ENCODE results near the gene TRMT61A.

Gene TRMT61A

DNA sequence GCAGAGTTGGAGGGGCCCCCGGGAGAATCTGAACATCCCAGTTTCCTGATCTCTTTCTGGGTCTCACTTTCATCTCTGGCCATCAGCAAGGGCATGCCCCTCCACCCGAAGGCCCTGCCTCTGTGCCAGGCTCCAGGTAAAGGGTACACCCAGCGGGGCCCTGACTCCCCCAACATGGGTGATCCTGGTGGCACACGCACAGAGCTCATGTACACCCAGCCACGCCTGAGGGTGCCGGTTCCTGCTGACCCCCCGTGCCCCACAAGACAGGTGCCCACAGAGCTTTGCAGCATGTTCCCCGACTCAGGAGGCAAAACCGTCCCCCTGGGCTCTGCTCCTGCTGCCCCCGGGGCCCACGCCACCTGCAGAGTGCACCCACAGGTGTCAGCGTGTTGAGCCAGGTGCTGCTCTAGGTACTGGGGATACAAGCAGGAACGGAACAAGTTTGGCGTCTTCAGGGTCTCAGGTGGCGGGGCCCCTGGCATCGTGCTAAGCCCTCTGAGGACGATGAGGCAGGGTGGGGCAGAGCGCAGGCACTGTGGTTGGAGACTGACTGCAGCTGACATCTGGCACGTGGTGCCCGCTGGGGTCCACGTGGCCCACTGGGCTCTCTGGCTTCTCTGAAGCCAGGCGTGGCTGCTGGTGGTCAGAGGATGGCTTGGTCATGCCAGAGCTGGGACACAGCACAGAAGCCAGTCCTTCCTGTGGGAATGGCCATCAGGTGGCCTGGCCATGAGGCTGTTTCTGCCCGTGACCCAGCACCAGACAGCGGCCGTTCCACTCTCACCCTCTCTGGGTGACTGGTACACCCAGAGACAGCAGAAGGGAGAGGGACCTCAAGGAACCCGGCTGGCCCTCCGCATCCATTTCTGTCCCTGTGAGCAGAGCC, 19.7 kb downstream of the TRMT61A start:
- no peak for DNase-seq

DNA sequence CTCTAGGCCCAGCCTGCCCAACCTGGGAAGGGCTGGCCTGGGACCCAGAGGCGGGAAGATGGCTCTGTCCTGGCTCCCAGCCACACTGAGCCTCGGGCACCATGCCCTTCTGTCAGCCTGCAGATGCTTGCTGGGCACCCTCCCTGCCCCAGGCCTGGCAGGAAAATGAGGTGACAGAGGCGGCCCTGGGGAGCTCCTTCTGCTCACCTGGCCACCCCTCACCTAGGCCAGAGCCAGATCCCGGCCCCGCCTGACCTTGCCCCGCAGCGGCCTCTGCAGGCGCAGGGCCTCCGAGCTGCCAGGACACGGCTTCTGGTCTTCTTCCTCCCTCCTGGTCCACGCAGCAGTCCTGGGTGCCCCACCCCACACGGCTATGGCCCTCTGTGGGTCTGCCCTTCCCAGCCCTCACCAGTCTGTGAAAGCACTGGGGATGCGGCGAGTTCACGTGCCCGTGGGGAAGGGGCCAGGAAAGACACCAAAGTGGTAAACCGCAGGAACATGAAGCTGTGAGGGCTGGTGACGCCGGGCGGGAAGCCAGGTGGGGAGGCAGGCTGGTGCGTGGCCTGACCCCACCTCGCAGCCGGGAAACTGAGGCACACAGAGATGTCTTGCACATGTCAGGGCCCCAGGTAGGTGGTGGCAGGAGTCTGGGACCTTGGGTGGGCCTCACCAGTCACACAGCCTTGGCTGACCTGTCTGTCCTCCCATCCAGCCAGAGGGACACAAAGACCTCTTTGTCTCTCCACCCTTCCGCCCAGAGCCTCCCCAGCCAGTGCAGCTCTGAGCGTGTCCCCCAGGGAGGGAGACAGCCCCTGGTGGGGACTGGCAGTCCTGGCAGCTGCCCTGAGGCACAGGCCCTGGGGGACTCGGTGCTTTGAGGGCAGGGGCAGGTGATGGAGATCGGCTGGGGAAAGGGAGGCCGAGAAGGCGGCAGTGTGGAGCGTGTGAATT, 20.6 kb downstream of the TRMT61A start:
- DNase-seq, result no peak

DNA sequence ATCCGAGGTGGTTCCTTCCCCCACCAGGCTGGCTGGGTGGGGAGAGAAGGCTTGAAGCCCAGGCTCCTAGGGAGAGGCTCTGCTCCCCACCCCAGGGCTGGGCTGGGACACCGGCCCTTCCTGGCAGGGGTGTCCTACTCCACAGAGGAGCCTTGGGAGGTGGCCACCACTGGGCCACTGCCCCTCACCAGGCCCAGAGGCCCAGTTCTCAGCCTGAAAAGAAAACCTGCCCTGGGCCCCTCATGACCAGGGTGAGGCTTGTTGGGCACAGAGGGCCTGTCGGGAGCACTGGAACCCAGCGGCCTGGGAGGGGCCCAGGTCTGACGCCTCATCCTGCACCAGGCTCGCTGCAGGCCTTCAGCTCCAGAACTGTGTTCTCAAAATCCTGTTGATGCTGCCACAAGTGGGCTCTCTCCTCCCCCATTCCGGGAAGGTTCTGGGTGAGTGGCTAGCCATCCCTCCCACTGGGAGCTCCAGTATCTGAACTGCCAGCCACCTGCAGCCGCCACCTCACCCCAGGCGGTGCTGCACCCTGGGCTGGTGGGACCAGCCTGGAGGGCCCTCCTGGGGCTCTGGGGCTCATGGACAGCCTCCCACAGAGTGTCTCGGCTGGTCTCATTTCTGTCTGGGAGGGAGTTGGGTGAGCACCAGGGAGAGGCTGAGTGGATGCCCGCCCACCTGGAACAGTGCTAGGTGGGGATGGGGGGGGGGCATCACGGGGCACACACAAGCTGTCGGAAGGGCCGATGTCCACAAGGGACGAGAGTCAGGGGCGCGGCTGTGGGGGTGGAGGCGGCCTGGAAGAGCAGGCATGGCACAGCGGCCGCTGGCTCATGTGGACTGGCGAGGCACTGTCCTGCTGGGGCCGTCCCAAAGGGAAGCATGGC, 21.7 kb downstream of the TRMT61A start:
- DNase-seq, result no peak

DNA sequence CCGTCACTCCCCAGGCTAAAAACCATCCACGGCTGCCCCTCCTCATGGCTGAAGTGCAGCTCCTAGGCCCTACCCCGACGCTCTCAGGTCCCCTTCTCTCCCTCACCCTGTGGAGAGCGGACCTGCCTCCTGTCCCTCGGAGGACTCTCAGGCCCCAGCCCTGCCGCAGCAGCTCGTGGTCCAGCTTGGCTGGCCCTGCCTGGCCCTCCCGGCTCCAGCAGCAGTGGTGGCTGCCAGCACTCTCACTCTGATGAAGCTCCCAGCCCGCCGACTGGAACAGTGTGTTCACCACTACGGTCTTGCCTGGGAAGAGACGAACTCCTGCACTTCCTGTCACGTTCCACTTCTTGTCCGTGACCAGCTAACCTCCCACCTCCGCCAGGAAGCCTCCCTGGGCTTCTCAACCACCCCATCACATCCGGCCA, 22.4 kb downstream of the TRMT61A start:
- DNase-seq, result no peak

DNA sequence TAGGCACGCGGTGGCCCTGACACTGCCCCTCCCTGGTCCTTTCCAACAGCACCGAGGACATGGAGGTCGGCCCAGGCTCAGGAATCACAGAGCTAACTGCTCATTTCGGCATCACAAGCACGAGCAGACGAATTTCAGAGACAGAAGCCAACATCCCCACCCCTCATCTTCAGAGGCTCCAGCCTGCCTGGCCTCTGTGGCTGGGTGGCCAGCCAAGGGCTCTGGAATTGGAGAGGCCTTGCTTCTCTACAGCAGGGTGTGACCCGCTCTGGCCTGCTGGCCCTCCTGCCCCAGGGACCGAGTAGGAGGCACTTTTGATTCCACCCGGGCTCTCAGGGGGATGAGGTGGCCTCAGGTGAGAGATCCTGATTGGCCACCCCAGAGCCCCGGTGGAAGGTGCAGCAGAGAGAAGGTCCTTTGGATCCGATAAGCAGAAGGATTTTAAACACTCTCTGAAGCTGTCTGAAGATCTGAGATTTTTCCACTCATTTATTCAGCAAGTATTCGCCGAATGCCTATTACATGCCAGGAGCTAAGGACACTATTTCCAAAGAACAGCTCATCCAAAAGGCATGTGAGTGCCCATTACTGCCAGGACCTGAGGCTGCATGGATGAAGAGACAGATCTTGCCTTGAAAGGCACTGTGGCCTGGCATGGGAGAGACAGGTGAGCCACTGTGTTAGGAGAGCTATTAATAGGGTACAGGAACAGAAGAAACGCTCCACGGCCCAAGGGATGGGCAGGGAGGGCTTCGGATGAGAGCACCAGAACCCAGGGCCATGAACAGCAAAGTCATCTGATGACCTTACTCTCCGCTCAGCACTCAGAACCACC, 23.2 kb downstream of the TRMT61A start:
- no peak for DNase-seq

DNA sequence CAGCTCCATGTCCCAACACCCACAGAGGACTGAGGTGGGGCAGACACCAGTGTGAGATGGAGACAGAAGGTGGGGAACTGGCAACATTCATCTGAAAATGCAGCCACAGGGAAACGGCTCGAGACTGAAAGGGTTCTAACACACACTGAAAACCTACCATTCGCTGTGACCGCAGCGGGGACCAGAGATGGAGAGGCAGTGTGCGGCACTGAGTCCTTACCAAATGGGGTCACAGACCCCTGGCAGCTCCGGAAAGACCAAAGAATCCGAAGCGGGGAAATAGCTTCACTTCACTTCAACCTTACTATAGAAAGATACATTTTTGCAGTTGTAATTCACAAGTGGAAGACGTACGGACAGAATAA, 23.8 kb downstream of the TRMT61A start:
- no peak for DNase-seq

DNA sequence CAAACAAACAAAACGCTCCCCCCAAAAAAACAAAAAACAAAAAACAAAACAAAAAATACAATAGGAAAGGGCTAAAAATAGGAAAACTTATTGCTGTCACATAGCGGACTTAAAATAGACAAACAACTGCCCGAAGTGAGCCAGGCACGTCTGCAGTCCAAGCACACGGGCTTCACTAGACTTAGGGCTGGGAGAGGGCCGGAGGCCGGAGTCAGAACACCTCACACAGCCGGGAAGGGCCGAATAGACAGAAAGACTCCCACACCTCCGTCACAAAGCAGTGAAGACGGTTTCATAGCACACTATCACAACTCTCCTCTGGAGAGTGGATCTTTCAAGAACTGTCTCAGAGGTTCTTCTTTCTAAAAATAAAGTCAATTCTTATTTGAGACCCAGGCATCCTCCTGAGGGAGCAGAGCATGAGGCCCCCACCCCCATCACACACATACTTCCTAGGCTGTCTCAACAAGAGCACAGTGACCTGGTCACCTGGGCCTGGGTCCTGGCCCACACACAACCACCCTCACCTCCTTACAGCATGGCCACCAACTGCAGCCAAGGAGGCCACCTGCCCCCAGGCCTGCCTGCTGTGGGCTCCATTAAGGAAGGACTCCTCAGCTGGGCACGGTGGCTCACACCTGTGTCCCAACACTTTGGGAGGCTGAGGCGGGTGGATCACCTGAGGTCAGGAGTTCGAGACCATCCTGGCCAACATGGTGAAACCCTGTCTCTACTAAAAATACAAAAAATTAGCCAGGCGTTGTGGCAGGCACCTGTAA, 26.8 kb downstream of the TRMT61A start:
- no peak for DNase-seq

DNA sequence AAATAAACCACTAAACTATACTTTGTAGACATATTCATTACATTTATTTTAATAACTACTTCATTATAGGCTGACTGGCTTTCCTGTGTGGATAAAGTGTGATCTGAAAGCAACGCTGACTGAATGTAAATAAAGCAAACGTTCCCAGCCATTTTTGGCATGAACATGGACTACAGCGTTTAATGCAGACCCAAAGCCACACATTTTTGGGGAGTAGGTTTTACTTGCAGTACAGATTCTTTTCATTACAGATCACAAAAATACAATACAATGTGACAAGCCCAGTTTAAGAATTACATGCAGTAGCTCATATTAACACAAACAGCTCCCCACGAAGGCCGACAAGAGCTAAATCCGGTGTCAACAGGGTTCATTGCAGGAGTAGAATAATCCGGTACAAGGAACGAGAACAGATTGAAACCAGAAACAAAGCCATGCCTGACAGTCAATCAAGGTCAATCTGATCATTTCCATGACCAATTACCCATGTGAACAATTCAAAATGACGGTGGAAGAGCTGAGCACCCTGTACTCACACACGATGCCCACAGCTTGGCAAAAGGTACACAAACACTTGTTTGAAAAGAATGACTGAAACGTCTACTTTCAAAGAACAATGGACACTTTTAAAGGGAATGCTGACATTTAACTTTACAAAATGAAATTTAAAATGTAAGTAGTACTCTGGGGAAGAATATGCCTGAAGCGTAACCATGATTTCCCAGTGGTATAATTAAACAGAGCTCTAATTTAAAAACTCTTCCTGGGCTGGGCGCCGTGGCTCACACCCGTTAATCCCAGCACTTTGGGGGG, 28.2 kb downstream of the TRMT61A start:
- no peak for DNase-seq

DNA sequence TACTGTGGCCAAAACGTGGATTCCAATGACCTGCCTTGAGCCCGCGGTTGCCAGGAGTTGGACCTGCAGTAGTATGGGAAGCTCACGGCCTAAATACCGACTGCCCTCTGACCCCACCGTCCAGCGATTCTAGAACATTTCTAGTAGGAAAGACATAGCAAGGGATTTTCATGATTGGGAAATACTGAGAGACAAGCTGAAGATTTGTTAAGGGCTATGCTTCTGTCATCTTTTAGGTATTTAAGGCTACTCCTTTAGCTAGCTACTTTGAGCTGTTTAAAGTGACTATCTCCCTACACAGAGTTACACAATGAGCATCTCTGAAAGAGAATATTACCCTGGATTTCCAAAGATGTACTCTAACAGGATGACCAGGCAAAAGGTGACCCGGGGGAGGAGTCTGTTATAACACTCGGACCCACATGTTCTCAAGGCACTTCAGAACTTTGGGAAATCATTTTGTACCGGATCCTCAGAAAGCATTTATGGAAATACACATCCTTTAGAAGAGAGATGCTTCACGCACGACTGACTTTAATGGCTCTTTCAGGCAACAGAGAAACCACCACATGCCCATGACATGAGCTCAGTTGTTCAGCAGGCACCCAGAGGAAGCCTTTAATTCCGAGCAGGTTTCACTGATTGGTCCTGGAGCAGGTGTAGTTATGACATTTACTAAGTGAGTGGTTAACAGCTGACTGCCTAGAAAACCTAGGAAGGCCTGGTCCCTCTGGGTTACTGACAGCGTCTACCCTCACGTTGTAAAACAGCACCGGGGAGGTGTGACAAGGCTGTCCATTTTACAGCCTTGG, 29.3 kb downstream of the TRMT61A start:
- DNase-seq, result no peak

DNA sequence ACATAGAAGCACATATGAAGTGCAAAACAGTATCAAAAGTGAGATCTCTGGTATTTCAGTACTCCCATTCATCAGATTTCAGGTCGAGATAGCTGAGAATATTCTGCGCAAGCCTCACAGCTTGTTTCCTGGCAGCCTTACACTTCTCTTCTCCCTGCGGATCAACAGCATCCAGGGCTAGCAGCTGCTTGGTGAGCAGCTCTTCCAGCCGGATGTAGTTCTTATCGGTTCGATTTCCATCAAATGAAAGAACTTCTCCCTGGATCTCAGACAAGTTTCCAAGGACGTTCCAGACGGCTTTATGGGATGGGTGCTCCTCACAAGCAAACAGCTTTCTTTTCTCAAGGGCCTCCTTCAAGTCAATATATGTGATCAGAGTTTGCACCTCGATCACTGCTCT, 30.8 kb downstream of the TRMT61A start:
- DNase-seq, result no peak

DNA sequence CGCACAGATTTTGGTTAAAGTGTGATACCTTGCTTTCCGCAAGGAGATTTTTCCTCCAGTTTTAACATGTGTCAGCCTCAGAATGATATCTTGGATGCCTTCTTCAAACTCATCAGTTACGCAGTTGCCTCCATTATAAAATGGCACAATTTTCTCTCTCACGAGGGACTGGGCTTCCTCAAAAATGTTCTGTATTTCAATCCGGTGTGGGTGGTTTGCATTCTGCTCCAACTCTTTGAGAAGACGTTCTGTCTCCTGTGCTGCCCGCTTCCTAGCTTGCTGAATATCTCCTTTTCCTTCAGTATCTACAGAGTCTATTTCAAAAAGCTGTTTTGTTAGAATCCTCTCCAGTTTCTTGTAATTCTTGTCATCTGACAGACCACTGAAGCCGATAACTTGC, 31.7 kb downstream of the TRMT61A start:
- peak; percentile 3 for DNase-seq

DNA sequence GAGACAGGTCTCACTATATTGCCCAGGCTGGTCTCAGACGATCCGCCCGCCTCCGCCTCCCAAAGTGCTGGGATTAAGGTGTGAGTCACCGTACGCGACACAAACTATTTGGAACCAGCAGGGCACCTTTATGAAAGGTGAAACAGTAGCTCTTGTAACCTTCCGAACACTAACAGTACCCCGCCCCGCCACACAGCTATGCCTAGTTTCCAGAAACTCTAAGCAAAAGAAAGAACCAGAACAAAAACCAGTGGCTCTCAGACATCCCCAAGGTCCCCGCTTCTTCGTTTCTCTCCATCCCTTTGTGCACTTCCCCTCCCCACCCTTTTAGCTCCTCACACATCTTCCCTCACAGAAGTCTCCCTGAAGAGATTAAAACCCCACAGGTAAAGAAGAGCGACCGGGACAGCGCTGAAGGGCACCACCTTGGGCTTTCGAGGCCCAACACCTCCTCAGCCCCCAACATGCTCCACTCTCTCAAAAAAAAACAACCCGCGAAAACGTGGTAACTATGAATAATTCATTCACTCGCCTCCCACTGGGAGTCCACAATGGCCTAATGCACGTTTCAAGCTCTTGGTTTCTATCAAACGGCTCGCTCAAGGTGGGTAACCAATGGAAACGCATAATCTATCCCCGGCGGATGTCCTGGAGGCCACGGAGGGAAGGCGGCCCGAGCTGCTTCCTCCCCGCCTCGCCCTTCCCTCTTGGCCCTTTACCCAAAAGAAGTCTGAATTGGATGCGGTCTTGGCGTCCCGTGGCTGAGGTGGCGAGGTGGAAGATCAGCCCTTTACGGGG, 32.6 kb downstream of the TRMT61A start:
- peak; percentile 43 for DNase-seq

DNA sequence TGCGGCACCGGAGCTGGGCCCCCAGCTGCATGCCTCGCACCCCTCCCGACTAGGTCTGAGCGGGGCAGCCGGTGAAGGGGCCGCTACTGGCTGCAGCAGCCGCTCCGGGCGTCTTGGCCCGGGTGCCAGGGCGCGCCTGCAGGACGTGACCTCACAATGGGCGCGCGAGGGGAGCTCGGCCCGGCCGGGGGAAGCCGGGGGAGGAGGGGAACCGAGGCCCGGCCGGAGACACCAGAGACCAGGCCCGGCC, 33.1 kb downstream of the TRMT61A start:
- DNase-seq, result peak; percentile 59

DNA sequence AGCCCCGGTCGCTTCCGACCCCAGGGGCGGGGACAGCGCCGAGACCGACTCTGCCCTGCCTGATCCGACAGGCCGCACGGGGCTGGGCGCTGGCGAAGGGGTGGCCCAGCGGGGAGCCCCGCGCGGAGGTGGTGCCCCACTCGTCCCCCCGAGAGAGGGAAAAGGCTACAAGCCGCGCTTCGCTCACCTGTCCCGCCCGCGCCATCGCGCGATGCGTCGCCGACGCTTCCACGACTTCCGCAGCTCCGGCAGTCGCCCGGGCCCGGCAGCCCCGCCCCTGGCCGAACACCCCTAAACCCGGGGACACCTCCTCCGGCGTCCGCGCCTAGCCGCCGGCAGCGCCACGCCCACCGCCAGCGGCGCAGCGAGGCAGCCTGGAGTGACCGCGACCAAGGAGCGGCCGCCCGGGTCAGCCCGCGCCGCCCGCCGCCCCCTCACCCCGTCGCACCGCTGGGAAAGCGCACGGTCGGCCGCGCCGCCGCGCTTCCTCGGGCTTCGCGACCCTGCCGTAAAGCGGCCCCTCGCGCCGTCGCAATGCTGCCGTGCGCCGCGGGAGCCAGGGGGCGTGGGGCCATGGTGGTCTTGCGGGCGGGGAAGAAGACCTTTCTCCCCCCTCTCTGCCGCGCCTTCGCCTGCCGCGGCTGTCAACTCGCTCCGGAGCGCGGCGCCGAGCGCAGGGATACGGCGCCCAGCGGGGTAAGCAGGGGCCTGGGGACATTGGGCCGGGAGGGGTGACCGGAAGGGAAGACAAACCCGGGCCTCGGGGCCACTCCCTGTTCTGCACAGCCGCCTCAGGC, 33.6 kb downstream of the TRMT61A start, which contains the start of the genes BAG5 and COA8:
BAG5 (minus strand) TSS at position 229 of the 797 bp plus-strand sequence. CDS start 1,493 bp downstream, outside the sequence.
COA8 (plus strand) TSS at position 532 of the 797 bp plus-strand sequence; CDS start at position 574, 42 bp downstream.
- peak; percentile 89 for DNase-seq

DNA sequence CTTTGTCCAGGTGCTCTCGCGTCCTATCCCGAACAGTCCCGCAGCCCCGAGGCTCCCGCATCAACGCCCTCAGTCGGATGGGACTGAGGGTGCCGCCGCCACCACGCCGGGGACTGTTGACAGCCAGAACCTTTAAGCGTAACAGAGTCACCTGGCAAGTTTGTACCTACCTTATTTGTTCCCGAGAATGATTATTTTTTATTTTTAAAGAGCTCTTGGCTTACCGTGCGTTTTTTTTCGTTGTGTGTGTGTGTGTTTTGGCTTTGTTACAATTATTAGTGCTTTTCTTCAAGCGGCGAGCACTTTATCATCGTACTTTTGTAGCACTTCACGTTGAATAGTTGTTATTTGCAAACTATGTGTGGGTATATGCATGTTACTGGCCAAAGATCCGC, 34.2 kb downstream of the TRMT61A start:
- DNase-seq, result no peak

DNA sequence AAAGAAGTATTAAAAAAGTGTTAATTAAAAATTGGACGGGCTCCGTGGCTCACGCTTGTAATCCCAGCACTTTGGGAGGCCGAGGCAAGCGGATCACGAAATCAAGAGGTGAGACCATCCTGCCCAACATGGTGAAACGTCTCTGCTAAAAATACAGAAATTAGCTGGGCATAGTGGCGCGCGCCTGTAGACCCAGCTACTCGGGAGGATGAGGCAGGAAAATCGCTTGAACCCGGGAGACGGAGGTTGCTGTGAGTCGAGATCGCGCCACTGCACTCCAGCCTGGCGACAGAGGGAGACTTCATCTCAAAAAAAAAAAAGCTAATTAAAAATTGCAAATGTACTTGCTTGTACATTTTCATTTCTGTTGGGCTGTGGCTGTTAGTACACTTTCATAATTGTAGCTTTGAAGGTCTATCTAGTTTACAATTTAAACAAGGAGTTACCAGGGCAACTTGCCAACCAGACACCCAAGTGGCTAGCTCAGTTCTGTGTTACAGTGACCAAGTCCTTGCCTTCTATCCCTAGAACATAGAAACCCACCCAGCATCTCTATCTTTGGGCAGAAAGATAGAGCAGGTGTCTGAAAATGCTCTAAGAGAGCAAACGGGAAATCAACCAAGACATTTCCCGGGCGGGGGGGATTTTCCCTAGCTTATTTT, 35.0 kb downstream of the TRMT61A start:
- DNase-seq, result no peak

DNA sequence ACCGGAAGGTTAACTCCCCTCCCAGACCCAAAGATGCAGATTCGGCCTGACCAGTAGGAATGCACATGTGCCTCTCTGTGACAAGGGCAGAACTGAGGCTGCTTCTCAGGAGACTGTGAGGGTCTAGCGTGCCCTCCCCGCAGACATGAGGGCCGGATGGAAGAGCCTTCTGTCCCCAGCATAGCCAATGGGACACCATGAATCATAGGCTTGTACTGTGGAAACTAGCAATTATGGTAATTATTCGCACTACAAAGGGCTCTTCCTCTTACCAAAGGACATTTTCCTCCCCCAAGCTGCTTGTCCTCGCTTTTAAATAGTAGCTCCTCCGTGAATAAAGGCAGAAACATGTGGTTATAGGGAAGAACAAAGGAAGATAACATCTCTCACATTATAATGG, 40.0 kb downstream of the TRMT61A start:
- DNase-seq, result no peak

Data from suppressor macrophage treated with lipopolysaccharide for 4 hours (primary cell).